RWPE1 (cell line): ENCODE results near the gene TMEM45A.
"Not testable (repeated sequence)": the region's sequence is repeated elsewhere in the genome, so short reads cannot be mapped to it uniquely, and the experiment has no call there.

ENCODE experiments used
- CTCF ChIA-PET: fragments of 350-600 bp; sonication (Branson Sonifier 250); formaldehyde crosslinking; extraction: SDS; loops from one replicate; lab custom pipeline; 2021; lab: Yijun Ruan, JAX
- POLR2A ChIA-PET: fragments of 400-600 bp; formaldehyde crosslinking; extraction: SDS; loops from one replicate; lab custom pipeline; 2020; ENCODE audit warnings: antibody characterized with exemption; ENCODE audit not compliant: low non-redundant PET; lab: Yijun Ruan, JAX
- DNase-seq: peaks from one replicate; pipeline ENCODE4 v3.0.0; 2012; ENCODE audit warnings: low spot score
- H3K27ac ChIP-seq: fragments of 450-650 bp; 2 replicates; pipeline ENCODE4 v1.5.1; 2017
- CTCF ChIP-seq: fragments of 450-650 bp; conservative IDR thresholded peaks from 2 replicates; pipeline ENCODE4 v1.5.1; 2017; ENCODE audit warnings: low read depth, mild to moderate bottlenecking

TMEM45A gene

GRCh38 chr3:100465892-100466777 is 26.3 kb upstream of the TMEM45A start:
- POLR2A ChIA-PET, result no interaction called here
- H3K27ac ChIP-seq, result no peak overlapping the region
- DNase-seq, result no peak
- CTCF ChIA-PET, result interaction anchor here (0.5 to 0.7 kb wide), 2 partner anchors 124 to 135 kb away, joined by 3 read pairs; no protein-coding TSS in a partner anchor
- TF ChIP-seq CTCF, result no peak

GRCh38 chr3:100467133-100467532 is 25.3 kb upstream of the TMEM45A start:
- CTCF ChIA-PET, result no interaction called here
- no peak overlapping the region for H3K27ac ChIP-seq
- DNase-seq, result no peak
- POLR2A ChIA-PET, result no interaction called here
- no peak for TF ChIP-seq CTCF

GRCh38 chr3:100468676-100469075 is 23.7 kb upstream of the TMEM45A start:
- TF ChIP-seq CTCF, result no peak
- POLR2A ChIA-PET, result no interaction called here
- CTCF ChIA-PET, result interaction anchor here (0.6 kb wide), 1 partner anchor 11 kb away, joined by 3 read pairs; no protein-coding TSS in a partner anchor
- no peak for DNase-seq
- no peak overlapping the region for H3K27ac ChIP-seq

- DNase-seq, result no peak
- POLR2A ChIA-PET, result no interaction called here
- no peak for TF ChIP-seq CTCF
- CTCF ChIA-PET, result no interaction called here
- H3K27ac ChIP-seq, result no peak overlapping the region
Measured at GRCh38 chr3:100470951-100471350, 21.5 kb upstream of the TMEM45A start.

GRCh38 chr3:100471444-100471843 is 21.0 kb upstream of the TMEM45A start:
- no peak for TF ChIP-seq CTCF
- no peak overlapping the region for H3K27ac ChIP-seq
- POLR2A ChIA-PET, result no interaction called here
- CTCF ChIA-PET, result no interaction called here
- DNase-seq, result no peak

GRCh38 chr3:100477851-100478360 is 14.5 kb upstream of the TMEM45A start:
- DNase-seq, POLR2A ChIA-PET, CTCF ChIA-PET, H3K27ac ChIP-seq: not testable (repeated sequence)

- H3K27ac ChIP-seq, CTCF ChIA-PET, DNase-seq, POLR2A ChIA-PET: not testable (repeated sequence)
Measured at GRCh38 chr3:100478521-100478920, 13.9 kb upstream of the TMEM45A start.
